GM18526 (cell line): Measurements from ENCODE around the gene TRMT1.

Experiments used
- POLR2A ChIP-seq: IDR thresholded peaks from 3 replicates; pipeline ENCODE4 v1.6.1; 2011; ENCODE audit not compliant: insufficient read length; ENCODE audit errors: extremely low read depth

The TRMT1 gene

DNA sequence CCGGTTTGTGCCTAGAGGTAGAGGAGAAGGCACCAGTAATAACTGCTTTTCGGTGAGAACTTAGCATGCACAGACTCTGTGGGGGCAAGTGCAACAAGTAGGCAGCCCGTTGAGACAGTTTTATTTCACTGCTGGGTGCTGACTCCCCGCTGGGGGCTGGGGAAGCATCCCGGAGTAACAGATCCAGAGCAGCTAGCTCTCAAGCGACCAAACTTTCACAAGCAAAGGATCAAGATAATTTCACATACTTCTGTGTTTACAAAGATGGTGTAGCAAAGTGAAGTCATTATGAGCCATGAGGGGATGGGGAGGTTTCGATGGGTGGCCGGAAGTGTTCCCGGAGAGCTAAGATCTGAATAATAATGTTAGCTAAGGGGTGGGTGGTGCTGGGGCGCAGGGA is 4.3 kb upstream of the TRMT1 start:
- TF ChIP-seq POLR2A: no peak

DNA sequence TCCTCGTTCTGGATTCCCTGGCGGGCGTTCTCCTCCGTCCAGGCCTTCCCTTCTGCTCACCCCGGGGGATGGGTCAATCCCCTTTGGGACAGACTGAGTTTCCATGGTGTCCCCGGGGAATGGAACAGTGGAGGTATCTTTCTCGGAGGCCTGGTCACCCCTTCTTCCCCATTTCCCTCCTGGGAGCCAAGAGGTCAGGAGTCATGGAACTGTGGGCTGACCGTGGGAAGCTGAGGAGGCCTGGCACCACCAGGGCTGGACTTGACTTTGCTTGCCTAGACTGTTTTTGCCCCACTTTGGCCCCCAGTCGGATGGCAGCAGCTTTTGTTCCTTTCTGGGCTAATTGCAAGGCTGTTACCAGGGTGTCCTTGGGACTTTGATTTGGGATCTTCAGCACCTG is 3.5 kb upstream of the TRMT1 start:
- no peak for TF ChIP-seq POLR2A

DNA sequence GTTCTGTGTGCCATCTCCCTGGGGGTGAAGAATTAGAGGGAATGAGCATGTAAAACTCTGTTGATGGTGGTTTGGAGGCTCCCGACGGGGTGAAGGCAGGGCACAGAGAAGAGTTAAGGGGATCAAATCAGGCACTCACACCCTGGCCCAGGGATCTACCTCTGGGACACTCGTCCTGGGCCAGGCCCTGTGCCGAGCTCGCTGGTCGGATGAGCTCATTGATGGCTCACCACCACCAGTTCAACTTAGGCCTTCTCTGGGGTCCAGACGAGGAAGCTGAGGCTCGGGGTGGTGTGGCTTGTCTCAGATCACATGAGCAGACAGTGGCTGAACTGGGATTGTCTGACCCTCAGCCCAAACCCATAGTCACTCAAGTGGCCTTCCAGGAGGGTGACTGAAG is 3.1 kb upstream of the TRMT1 start:
- no peak for TF ChIP-seq POLR2A

DNA sequence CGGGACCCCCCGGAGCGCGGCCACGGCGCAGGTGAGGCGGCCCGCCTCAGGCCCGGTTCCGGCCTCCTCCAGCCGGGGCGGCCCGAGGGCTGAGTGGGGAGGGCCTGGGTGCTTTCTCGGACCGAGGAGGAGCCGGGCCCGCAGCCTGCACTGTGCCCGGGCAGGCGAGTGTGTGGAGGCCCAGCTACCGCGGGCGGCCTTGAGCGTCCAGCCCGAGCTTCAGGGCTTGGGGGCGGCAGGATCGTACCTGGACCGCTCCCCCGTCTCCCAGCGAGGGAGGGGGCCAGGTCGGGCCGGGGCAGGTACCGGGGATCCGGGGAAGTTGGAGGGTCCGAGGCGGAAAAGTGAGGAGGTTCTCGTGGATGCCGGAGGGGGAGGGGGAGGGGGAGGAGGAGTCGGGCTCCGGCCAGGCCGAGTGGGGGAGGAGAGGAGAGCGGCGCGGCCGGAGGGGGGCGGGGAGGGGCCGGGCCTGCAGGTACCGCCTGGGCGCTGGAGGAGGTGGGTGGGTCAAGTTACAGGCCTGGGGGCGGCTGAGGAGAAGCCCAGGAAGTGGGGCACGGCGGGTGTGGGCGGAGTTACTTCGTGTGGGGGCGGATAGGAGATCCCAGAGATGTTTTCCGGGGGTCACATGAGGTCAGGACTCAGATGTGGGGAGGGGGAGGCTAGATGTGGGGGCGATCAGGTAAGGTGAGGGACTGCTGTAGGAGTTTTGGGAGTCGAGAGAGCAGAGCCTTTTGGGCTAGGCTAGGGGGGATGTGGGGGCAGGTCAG is 2.1 kb upstream of the TRMT1 start:
- TF ChIP-seq POLR2A: no peak

DNA sequence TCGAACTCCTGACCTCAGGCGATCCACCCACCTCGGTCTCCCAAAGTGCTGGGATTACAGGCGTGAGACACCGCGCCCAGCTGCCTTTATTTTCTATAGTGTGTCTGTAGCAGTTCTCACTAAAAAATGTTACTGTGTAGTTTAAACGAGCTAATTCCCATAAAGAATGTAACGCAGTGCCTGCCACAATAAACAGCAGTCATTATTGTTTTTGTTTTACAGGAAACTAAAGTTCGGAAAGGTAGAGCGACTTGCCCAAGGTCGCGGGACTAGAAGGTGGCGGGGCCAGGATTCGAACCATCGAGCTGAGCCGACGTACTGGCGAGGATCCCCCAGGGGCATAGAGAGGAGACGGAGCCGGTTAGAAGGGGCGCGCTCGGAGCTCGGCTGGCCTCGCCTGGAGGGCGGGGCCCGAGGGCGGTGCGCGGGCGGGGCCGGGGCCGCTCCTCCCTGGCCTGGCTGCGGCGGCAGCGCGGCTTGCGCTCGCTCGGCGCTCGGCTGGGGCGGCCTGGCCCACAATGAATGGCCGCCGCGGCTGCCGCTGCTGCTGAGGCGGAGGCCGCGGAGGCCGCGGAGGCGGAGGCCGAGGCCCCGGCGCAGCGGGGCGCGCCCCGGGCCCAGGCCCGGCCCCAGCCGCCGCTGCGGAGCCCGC is 1.4 kb upstream of the TRMT1 start, which contains the start of gene NACC1:
TSS of gene NACC1 (plus strand) at position 493 of the 652 bp plus-strand sequence. CDS start 16,944 bp downstream, outside the sequence.
- peak; percentile 50 for TF ChIP-seq POLR2A

DNA sequence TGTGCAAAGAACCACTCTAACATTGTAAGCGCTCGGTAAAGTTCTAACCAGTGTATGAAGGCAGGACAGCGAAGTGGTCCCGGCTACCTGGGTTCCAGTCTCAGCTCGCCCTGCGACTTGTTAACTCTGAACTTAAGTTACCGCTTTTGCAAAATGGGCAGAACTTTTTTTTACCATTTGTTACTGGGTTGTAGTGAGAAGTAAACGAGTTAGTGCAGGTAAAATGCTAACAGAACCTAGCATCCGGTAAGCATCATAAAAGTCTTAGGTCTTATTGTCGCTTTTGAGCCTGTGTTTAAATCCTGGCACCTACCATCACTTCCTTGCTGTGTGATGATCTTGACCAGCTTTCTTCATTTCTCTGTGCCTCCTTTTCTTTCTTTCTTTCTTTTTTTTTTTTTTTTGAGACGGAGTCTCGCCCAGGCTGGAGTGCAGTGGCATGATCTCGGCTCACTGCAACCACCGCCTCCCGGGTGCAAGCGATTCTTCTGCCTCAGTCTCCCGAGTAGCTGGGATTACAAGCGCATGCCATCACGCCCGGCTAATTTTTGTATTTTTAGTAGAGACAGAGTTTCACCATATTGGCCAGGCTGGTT is 734 bp upstream of the TRMT1 start:
- no peak for TF ChIP-seq POLR2A

DNA sequence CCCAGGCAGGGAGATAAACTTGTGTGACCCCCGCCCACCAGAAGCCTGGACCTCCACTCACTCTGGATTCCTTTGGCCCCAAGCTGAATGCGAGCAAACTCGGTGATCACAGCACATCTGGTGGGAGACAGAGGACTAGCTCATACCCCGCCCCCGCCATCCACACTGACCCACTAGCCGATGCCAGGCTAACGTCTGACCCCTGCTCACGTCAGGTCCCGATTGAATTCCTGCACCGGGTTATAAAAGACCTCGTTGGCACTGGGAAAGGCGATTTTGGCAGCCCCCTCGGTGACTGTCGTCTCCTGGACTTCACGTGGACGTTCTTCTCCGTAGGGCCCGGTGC is 631 bp downstream of the TRMT1 start:
- no peak for TF ChIP-seq POLR2A

DNA sequence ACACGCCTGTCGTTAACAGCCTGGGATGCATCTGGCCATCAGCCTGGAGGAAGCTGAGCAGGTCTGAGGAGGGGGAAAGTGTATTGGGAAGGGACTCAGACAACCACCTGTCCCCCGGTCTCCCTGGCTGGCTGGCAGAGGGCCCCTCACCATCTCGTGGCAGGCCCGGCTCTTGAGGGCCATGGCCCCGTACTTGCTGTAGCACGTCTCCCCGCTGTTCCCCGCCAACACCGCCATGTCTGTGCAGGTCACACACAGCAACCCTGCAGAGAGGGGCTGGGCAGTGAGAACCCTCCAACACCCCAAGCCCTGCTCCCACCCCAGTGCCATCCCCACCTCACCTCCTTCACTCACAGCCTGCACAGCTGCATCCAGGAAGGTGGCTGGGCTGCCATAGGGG is 4.0 kb downstream of the TRMT1 start:
- no peak for TF ChIP-seq POLR2A

DNA sequence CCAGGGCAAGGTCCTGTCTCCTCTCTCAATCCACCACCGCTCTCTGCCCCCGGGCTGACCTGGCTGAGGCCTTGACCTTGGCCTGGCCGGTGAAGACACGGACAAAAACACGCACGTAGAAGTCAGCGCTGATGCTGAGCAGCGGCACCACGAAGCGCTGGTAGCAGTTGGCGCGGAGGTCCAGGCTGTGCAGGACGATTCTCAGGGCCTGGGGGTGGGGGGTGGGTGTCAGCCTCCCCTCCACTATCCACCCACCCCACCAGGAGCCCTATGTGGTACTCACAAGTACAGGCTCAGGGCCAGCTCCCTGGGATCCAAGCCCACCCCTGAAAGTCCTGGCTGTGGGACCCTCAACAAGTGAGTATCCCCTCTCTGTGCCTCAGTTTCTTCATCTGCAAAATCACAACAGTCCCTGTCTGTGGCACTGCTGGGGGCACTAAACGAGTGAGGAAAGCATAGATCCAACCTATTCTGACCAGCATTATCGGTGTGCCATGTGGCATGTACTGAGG is 6.4 kb downstream of the TRMT1 start:
- TF ChIP-seq POLR2A: no peak

DNA sequence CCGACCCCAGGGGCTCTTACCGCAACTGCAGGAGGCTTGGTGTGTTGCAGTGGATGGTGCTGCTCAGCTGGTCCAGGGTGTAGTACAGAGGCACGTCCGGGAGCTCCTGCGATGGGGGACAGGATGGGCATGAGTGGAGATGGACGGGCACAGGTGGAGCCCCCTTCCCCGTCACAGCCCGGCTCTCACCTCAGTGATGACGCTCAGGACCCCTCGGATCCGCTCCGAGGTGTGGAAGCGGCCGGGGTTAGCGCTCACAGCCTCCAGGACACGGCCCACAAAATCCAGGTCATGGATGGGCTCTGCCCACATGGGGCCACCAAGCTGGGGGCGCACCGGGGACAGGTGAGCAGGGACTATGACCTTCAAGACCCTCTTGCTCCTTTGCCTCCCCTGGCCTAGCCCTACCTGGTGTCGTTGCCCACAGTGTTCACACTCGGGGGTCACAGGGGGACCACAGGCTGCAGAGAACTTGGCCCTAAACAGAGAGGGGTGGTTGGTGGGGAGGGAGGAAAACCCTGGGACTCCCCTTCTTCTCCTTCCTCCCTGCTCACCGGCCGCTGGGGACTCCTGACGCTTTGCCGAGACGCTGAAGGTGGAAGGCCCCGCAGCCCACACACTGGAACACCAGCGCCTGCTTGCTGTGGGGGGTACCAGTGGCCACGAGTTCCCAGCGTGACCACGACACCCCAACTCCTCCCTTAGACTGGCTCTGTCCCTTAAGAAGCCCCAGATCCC is 7.0 kb downstream of the TRMT1 start:
- TF ChIP-seq POLR2A: no peak

DNA sequence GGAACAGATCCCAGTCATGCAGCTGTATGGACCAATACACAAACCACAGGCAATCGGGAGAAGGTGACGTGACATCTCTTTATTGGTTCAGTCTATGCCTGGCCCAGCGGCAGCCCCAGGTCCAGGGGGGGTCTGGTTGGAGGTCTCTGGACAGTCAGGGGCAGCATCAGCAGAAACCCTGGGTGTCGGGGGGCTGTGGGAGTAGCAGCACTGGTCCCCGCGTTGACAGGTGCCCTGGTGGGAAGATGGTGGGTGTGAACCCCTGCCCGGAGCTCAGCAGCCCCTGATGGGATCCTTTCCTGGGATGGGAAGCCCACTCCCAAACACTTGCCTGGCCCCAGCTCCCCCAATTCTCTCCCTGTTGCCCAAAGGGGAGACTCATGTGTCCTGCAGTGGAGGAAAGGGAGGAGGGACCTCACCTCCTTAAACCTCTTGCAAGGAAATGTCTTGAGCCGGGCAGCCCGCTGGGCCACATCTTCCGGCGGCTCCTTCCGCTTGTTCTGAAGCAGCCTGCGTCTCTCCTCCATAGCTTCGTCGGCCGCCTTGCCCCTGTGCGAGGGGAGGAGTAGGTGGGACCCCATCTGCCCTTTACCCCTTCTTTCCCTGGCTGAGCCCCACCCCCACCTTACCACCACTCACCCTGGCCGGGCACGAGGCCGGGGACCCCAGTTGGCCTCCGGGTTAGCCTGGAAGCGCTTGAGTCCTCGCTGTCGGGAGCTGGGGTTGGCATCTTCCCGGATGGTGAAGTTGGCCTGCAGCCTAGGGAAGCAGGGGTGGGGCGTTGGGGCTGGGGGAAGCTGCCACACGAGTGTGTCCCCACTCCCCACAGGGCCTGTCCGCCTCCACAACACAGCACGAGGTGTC is 11.5 kb downstream of the TRMT1 start:
- TF ChIP-seq POLR2A: no peak

DNA sequence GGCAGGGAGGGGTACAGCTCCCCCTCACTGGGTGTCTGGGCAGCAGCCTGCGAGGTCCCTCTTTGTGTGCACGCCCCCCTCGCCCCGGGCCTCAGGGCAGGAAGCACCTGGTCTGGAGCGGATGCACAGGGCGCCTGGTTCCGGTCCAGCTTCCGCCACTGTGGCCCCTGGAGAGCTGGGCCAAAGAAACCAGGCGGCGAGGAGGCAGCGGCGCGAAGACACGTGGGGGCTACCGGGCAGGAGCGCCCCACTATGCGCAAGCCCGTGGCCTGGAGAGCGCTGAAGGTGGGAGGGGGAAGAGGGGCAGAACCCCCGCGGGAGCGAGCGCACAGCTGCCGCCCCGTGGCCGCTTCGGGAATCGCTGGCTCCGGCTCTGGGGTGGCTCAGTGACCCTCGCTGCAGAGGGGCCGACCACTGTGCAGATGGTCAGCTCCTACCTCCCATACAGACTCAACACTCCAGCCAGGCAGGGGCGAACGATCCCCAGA is 12.1 kb downstream of the TRMT1 start:
- no peak for TF ChIP-seq POLR2A

DNA sequence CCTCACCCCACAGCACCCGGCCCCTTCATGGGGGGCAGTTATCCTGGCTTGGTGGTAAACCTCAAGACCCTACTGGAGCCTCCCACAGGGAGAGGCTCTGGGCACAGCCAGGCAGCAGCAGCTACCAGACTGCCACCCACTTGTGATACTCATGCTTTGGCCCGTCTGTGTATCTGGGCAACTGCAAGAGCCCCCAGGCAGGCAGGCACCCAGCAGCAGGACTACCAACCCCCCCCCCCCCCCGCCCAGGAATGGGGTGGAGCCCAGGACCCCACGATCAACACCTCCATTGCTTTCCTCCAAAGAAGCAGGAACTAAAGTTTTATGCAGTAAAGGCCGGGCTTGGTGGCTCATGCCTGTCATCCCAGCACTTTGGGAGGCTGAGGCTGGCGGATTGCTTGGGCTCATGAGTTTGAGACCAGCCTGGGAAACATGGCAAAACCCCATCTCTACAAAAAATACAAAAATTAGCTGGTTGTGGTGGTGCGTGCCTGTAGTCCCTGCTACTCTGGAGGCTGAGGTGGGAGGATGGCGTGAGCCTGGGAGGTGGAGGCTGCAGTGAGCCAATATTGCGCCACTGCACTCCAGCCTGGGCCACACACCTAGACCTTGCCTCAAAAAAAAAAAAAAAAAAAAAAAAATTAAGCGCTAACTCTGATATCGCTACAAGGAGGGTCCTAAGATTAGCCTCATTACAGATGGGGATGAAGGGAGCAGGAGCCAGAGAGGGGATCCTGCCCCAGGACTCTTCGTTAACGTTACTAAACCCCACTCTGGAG is 12.8 kb downstream of the TRMT1 start:
- TF ChIP-seq POLR2A: no peak
